Hepatocyte (in vitro differentiated cells): ENCODE measurements around the gene SIMC1. TPM values are rescaled to one million over a fixed set of nuclear protein-coding genes. Genes with fewer than 3 reads are reported as not detected.
"Not testable (repeated sequence)": the region's sequence is repeated elsewhere in the genome, so short reads cannot be mapped to it uniquely, and the experiment has no call there.

Experiments used
- DNase-seq: peaks from one replicate; pipeline ENCODE4 v3.0.0-alpha.2; 2016; ENCODE audit warnings: low spot score
- H2AFZ ChIP-seq: fragments of 200-600 bp; sonication (generic); 2 replicates; pipeline ENCODE4 v1.6.0; 2016; ENCODE audit warnings: antibody characterized with exemption, mild to moderate bottlenecking
- H3K27ac ChIP-seq: fragments of 200-600 bp; sonication (generic); 2 replicates; pipeline ENCODE4 v1.5.1; 2016; ENCODE audit warnings: mild to moderate bottlenecking
- H3K27me3 ChIP-seq: fragments of 200-600 bp; sonication (generic); 2 replicates; pipeline ENCODE4 v1.6.1; 2016
- H3K36me3 ChIP-seq: fragments of 200-600 bp; sonication (generic); replicated peaks from 2 replicates; pipeline ENCODE4 v1.5.1; 2016; ENCODE audit warnings: low read depth; ENCODE audit not compliant: insufficient read depth
- H3K4me1 ChIP-seq: fragments of 200-600 bp; sonication (generic); 2 replicates; pipeline ENCODE4 v1.5.1; 2016; ENCODE audit warnings: mild to moderate bottlenecking, moderate library complexity; ENCODE audit not compliant: insufficient read depth
- H3K4me2 ChIP-seq: fragments of 200-600 bp; sonication (generic); 2 replicates; pipeline ENCODE4 v1.6.0; 2016
- H3K4me3 ChIP-seq: fragments of 200-600 bp; sonication (generic); 2 replicates; pipeline ENCODE4 v1.5.1; 2016; ENCODE audit warnings: mild to moderate bottlenecking
- H3K79me2 ChIP-seq: fragments of 200-600 bp; sonication (generic); 2 replicates; pipeline ENCODE4 v1.6.0; 2017; ENCODE audit warnings: mild to moderate bottlenecking
- H3K9me2 ChIP-seq: fragments of 200-600 bp; sonication (generic); replicated peaks from 2 replicates; pipeline ENCODE4 v1.6.0; 2017; ENCODE audit warnings: mild to moderate bottlenecking; ENCODE audit not compliant: insufficient read depth
- H3K9me3 ChIP-seq: fragments of 200-600 bp; sonication (generic); 2 replicates; pipeline ENCODE4 v1.5.1; 2016; ENCODE audit warnings: low read depth, mild to moderate bottlenecking
- H4K20me1 ChIP-seq: fragments of 200-600 bp; sonication (generic); 2 replicates; pipeline ENCODE4 v1.6.0; 2016; ENCODE audit warnings: mild to moderate bottlenecking; ENCODE audit not compliant: insufficient read depth, poor library complexity, severe bottlenecking
- WGBS: methylation state at CpG from one replicate; pipeline ENCODE4 v1.1.6; 2016; ENCODE audit warnings: low lambda C conversion rate; ENCODE audit errors: missing lambda C conversion rate; 5-methylcytosine and 5-hydroxymethylcytosine counted together
- polyA plus RNA-seq: library from polyadenylated mRNA; unstranded; fragments of >200 nt; fragmentation: Nextera tagmentation; extraction: Ambion mirVana; gene quantifications from 2 replicates; pipeline ENCODE4 v1.2.1, GENCODE V29; 2016
- total RNA-seq: library from RNA; depleted of rRNA; stranded (reverse); fragments of >200 nt; gene quantifications from 2 replicates; pipeline ENCODE4 v1.2.3, GENCODE V29; 2014

Gene SIMC1
- total and polyA plus RNA-seq, 2 experiments from 2014 or later: 34.7 to 37.6 TPM

DNA sequence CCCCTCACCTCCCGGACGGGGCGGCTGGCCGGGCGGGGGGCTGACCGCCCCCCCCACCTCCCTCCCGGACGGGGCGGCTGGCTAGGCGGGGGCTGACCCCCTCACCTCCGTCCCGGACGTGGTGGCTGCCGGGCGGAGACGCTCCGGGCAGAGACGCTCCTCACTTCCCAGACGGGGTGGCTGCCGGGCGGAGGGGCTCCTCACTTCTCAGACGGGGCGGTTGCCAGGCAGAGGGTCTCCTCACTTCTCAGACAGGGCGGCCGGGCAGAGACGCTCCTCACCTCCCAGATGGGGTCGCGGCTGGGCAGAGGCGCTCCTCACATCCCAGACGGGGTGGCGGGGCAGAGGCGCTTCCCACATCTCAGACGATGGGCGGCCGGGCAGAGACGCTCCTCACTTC lies 13.9 kb downstream of the SIMC1 start:
- not testable (repeated sequence) for H3K36me3 ChIP-seq, H3K9me2 ChIP-seq

DNA sequence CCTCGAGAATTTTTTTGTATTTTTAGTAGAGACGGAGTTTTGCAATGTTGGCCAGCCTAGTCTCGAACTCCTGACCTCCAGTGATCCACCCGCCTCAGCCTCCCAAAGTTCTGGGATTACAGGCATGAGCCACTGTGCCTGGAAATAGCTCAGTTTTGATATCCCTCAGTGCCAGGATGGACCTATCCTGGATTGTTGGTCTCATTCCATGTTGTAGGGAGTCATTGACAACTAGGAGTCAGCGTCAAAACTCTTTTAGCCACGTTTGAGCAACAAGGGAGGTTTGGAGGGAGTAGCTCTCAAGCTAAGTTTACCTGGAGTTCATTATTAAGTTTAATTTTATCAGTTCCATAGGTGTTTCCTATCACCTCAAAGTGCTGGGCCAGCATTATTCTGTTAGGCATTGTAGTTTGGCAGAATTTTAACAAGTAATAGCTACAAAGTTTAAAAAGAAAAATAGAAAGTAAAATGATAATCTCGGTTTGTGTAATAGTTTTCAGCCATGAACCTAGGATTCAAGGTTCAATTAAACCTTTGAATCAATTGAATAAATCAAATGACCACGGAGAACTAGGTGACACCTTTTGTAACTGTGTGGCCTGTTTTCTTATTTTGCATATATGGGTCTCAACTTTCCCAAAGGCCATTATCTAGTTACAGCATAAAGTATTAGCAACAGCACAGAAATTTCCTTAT lies 15.3 kb downstream of the SIMC1 start:
- not testable (repeated sequence) for H3K4me3 ChIP-seq, H4K20me1 ChIP-seq, H3K9me2 ChIP-seq, H3K36me3 ChIP-seq, H3K4me2 ChIP-seq, DNase-seq, H3K27ac ChIP-seq, H2AFZ ChIP-seq, H3K27me3 ChIP-seq, H3K9me3 ChIP-seq, H3K4me1 ChIP-seq
- H3K79me2 ChIP-seq: peaks cover 52% of the 10 kb centered on the region
- WGBS: 95% methylated on average over 8 of the region's 8 CpGs

More for the DNA sequence above, 13.9 kb downstream of the SIMC1 start:
- not testable (repeated sequence) for H3K9me3 ChIP-seq, H3K27me3 ChIP-seq, H3K4me1 ChIP-seq, DNase-seq, H3K4me3 ChIP-seq, H2AFZ ChIP-seq, H4K20me1 ChIP-seq, H3K27ac ChIP-seq, H3K4me2 ChIP-seq
- H3K79me2 ChIP-seq: peaks cover 53% of the 10 kb centered on the region
- no CpG with 5 or more reads among the region's 36 CpGs for WGBS

GRCh38 chr5:176254066-176254393 lies 15.8 kb downstream of the SIMC1 start:
- 63% methylated on average over 2 of the region's 2 CpGs for WGBS
- not testable (repeated sequence) for H3K4me3 ChIP-seq, H4K20me1 ChIP-seq, H2AFZ ChIP-seq, H3K27ac ChIP-seq, H3K9me2 ChIP-seq, DNase-seq, H3K27me3 ChIP-seq, H3K9me3 ChIP-seq, H3K36me3 ChIP-seq, H3K4me2 ChIP-seq, H3K4me1 ChIP-seq
- H3K79me2 ChIP-seq: peaks cover 49% of the 10 kb centered on the region

DNA sequence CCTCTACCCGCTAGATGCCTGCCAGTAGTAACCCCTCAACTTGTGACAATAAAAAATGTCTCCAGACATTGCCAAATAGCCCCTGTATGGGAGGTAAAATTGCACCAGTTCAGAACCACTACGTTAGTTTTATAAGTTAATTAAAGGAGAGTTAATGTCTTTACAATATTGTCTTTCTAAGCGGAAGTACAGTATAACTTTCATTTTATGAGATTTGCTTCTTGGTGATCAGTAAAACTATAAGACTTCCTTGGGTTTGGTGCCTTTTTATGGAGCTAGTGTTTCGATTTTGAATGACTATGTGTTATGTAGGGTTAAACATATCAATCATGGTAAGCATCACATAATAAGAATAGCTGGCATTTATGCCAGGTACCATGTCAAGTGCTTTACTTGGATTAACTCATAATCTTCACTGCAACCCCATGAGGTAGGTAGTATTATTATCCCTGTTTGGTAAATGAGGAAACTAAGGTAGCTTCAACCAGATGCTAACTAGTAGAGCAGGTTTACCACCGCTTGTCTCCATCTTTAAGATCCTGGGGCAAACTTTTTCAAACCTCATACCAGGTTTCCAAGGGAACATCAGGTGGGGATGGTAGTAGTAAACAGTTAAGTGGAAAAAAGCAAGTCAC lies 19.8 kb downstream of the SIMC1 start:
- H3K27me3 ChIP-seq, H3K27ac ChIP-seq, H3K9me3 ChIP-seq, H3K4me1 ChIP-seq, H4K20me1 ChIP-seq, H3K36me3 ChIP-seq, DNase-seq, H3K9me2 ChIP-seq, H3K4me3 ChIP-seq, H2AFZ ChIP-seq, H3K4me2 ChIP-seq: not testable (repeated sequence)
- peaks cover 29% of the 10 kb centered on the region for H3K79me2 ChIP-seq
- WGBS: 94% methylated on average over 5 of the region's 5 CpGs

DNA sequence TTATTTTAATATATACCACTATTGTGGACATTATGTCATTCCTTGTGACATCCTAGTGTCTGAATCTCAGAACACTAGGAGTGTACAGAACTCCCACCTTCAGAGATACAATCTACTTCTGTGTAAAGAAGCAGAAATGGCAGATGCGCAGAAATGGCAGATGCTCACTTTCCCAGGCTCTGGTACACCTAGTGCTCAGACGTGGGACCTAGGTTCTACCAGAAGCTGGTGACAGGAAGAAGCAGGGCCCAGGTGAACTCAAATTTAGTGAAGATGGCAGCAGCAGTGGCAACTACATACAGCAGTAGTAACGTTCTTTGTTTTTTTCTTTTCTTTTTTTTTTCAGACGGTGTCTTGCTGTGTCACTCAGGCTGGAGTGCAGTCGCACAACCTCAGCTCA lies 22.5 kb downstream of the SIMC1 start:
- peaks cover 18% of the 10 kb centered on the region for H3K79me2 ChIP-seq
- not testable (repeated sequence) for H3K9me2 ChIP-seq, H2AFZ ChIP-seq, H3K9me3 ChIP-seq, H3K27me3 ChIP-seq, H3K4me1 ChIP-seq, H3K4me2 ChIP-seq, H3K27ac ChIP-seq, H3K4me3 ChIP-seq, DNase-seq, H4K20me1 ChIP-seq, H3K36me3 ChIP-seq
- WGBS: 93% methylated on average over 5 of the region's 5 CpGs

- not testable (repeated sequence) for H3K27ac ChIP-seq, H3K36me3 ChIP-seq, H3K9me3 ChIP-seq, H3K27me3 ChIP-seq, H3K4me1 ChIP-seq, H3K4me3 ChIP-seq, DNase-seq, H2AFZ ChIP-seq, H3K9me2 ChIP-seq, H3K79me2 ChIP-seq, H4K20me1 ChIP-seq, H3K4me2 ChIP-seq
- WGBS: 89% methylated on average over 1 of the region's 1 CpG
These were observed 28.2 kb downstream of the SIMC1 start for GRCh38 chr5:176266448-176266847.

GRCh38 chr5:176289018-176289417 lies 50.8 kb downstream of the SIMC1 start:
- not testable (repeated sequence) for H3K9me3 ChIP-seq, H3K4me3 ChIP-seq, DNase-seq, H3K9me2 ChIP-seq, H3K4me2 ChIP-seq, H4K20me1 ChIP-seq, H3K79me2 ChIP-seq, H3K36me3 ChIP-seq, H3K27me3 ChIP-seq, H3K27ac ChIP-seq, H2AFZ ChIP-seq, H3K4me1 ChIP-seq

- H3K79me2 ChIP-seq, H4K20me1 ChIP-seq, H3K4me2 ChIP-seq, H2AFZ ChIP-seq, H3K9me2 ChIP-seq, H3K27me3 ChIP-seq, H3K4me1 ChIP-seq, H3K4me3 ChIP-seq, H3K27ac ChIP-seq, H3K9me3 ChIP-seq, H3K36me3 ChIP-seq, DNase-seq: not testable (repeated sequence)
- over 99% methylated on average over 14 of the region's 14 CpGs for WGBS
These were observed 52.0 kb downstream of the SIMC1 start for GRCh38 chr5:176290057-176290840.

- not testable (repeated sequence) for H3K9me2 ChIP-seq, H2AFZ ChIP-seq, H4K20me1 ChIP-seq, DNase-seq, H3K79me2 ChIP-seq, H3K27me3 ChIP-seq, H3K4me3 ChIP-seq, H3K4me1 ChIP-seq, H3K4me2 ChIP-seq, H3K36me3 ChIP-seq, H3K9me3 ChIP-seq, H3K27ac ChIP-seq
- WGBS: no CpG with 5 or more reads among the region's 31 CpGs
These were observed 67.1 kb downstream of the SIMC1 start for GRCh38 chr5:176305356-176305755.
